Measurements from ENCODE around the gene SEMA3C.

- TF ChIP-seq, protein P1, sequence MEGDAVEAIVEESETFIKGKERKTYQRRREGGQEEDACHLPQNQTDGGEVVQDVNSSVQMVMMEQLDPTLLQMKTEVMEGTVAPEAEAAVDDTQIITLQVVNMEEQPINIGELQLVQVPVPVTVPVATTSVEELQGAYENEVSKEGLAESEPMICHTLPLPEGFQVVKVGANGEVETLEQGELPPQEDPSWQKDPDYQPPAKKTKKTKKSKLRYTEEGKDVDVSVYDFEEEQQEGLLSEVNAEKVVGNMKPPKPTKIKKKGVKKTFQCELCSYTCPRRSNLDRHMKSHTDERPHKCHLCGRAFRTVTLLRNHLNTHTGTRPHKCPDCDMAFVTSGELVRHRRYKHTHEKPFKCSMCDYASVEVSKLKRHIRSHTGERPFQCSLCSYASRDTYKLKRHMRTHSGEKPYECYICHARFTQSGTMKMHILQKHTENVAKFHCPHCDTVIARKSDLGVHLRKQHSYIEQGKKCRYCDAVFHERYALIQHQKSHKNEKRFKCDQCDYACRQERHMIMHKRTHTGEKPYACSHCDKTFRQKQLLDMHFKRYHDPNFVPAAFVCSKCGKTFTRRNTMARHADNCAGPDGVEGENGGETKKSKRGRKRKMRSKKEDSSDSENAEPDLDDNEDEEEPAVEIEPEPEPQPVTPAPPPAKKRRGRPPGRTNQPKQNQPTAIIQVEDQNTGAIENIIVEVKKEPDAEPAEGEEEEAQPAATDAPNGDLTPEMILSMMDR (IDR thresholded peaks at IDR 0.05) = no peak
- no peak for TF ChIP-seq POLR2A (IDR thresholded peaks at IDR 0.05)
These were observed 28.0 kb upstream of the SEMA3C start for GRCh38 chr7:80946858-80947257.
